H1 (cell line): ENCODE data around the gene CAV1. TPM values are rescaled to one million over a fixed set of nuclear protein-coding genes. Genes with fewer than 3 reads are reported as not detected.

Experiments used
- CTCF ChIA-PET: fragments of 300-600 bp; sonication (Branson Sonifier 250); formaldehyde crosslinking; loops from one replicate; lab custom pipeline; 2021; ENCODE audit not compliant: partially characterized antibody; lab: Charles Lee
- POLR2A ChIA-PET: fragments of 300-600 bp; sonication (Branson Sonifier 250); formaldehyde crosslinking; loops from one replicate; lab custom pipeline; 2021; ENCODE audit warnings: inconsistent platforms; ENCODE audit not compliant: partially characterized antibody; lab: Charles Lee
- DNase-seq, 2 experiments: peaks; one replicate each; pipeline versions ENCODE4 v3.0.0 to v3.0.0-alpha.2; 2010 to 2022; ENCODE audit warnings: low spot score in 2 of 2, low read depth in 1 of 2, mixed read lengths in 1 of 2
- FAIRE-seq: peaks from 2 replicates; lab custom pipeline; 2011; peaks lifted over from hg19 to GRCh38; lab: Jason Lieb, UNC
- H2AFZ ChIP-seq: 2 replicates; pipeline ENCODE4 v1.8.1; 2012; ENCODE audit warnings: low read length, inconsistent platforms
- H2AK5ac ChIP-seq: 2 replicates; pipeline ENCODE4 v1.6.1; 2013; ENCODE audit warnings: low read depth, low read length
- H2BK120ac ChIP-seq: replicated peaks from 2 replicates; pipeline ENCODE3; 2013; ENCODE audit warnings: low read depth, low read length, inconsistent platforms
- H2BK12ac ChIP-seq: 2 replicates; pipeline ENCODE4 v1.6.1; 2013; ENCODE audit warnings: low read depth, low read length
- H2BK15ac ChIP-seq: 2 replicates; pipeline ENCODE4 v1.6.1; 2013; ENCODE audit warnings: low read length
- H2BK20ac ChIP-seq: 2 replicates; pipeline ENCODE4 v1.6.1; 2013; ENCODE audit warnings: low read length
- H2BK5ac ChIP-seq: 2 replicates; pipeline ENCODE4 v1.6.1; 2013; ENCODE audit warnings: low read depth, low read length
- H3K14ac ChIP-seq: 2 replicates; pipeline ENCODE4 v1.6.1; 2013; ENCODE audit warnings: inconsistent platforms; ENCODE audit not compliant: insufficient read length
- H3K18ac ChIP-seq: 2 replicates; pipeline ENCODE4 v1.6.1; 2013; ENCODE audit warnings: low read length; ENCODE audit errors: extremely low read depth
- H3K23ac ChIP-seq: 2 replicates; pipeline ENCODE4 v1.6.1; 2013; ENCODE audit warnings: inconsistent platforms; ENCODE audit not compliant: insufficient read length
- H3K23me2 ChIP-seq: 2 replicates; pipeline ENCODE4 v1.6.1; 2013; ENCODE audit warnings: low read depth, low read length
- H3K27ac ChIP-seq: 2 replicates; pipeline ENCODE4 v1.6.1; 2011; ENCODE audit warnings: low read depth, low read length, inconsistent platforms
- H3K27me3 ChIP-seq, 4 experiments: replicated peaks in 1 of 4; 1 replicate in 1 of 4; 2 replicates in 3 of 4; pipeline versions ENCODE4 v1.6.1 to v1.8.1; 2011 to 2013; ENCODE audit warnings: low read length in 3 of 4, mild to moderate bottlenecking in 3 of 4, inconsistent platforms in 2 of 4, mixed read lengths in 2 of 4, moderate library complexity in 1 of 4; ENCODE audit not compliant: control insufficient read depth in 3 of 4, insufficient read depth in 3 of 4; ENCODE audit errors: extremely low read depth in 1 of 4
- H3K36me3 ChIP-seq, 4 experiments: 2 replicates each; pipeline versions ENCODE4 v1.6.1 to v1.8.1; 2011 to 2013; ENCODE audit warnings: mild to moderate bottlenecking in 4 of 4, low read length in 3 of 4, moderate library complexity in 2 of 4, control low read depth in 1 of 4, inconsistent platforms in 1 of 4; ENCODE audit not compliant: insufficient read depth in 4 of 4, control insufficient read depth in 2 of 4
- H3K4ac ChIP-seq: replicated peaks from 2 replicates; pipeline ENCODE3; 2013; ENCODE audit warnings: low read length, low read depth, mixed read lengths, inconsistent platforms; ENCODE audit not compliant: insufficient read length
- H3K4me1 ChIP-seq, 4 experiments: replicated peaks in 1 of 4; 1 replicate in 1 of 4; 2 replicates in 3 of 4; pipeline versions ENCODE4 v1.6.1 to v1.8.1; 2011 to 2013; ENCODE audit warnings: low read length in 3 of 4, inconsistent platforms in 2 of 4, mixed read lengths in 1 of 4; ENCODE audit not compliant: insufficient read depth in 4 of 4, control insufficient read depth in 3 of 4
- H3K4me2 ChIP-seq, 2 experiments: 2 replicates each; pipeline versions ENCODE4 v1.6.1 to v1.8.1; 2011 to 2013; ENCODE audit warnings: low read depth in 2 of 2, low read length in 2 of 2, control low read depth in 1 of 2, inconsistent platforms in 1 of 2, mild to moderate bottlenecking in 1 of 2; ENCODE audit not compliant: insufficient read depth in 1 of 2
- H3K4me3 ChIP-seq, 4 experiments: fragments of 200-600, 300-600 bp in 1 of 4; sonication (generic), shearing (Covaris generic), sonication (Bioruptor Twin) in 1 of 4; 2 replicates each; pipeline versions ENCODE4 v1.5.1 to v1.8.1; 2011 to 2016; ENCODE audit warnings: low read length in 4 of 4, low read depth in 3 of 4, control low read depth in 2 of 4, inconsistent platforms in 2 of 4, mild to moderate bottlenecking in 2 of 4, mixed read lengths in 1 of 4, moderate library complexity in 1 of 4; ENCODE audit not compliant: insufficient read depth in 2 of 4; ENCODE audit errors: extremely low read depth in 1 of 4
- H3K56ac ChIP-seq: replicated peaks from 2 replicates; pipeline ENCODE3; 2013; ENCODE audit warnings: low read depth, mild to moderate bottlenecking, mixed read lengths, low read length, inconsistent platforms; ENCODE audit not compliant: insufficient read length
- H3K79me1 ChIP-seq: 2 replicates; pipeline ENCODE4 v1.6.1; 2013; ENCODE audit warnings: low read depth, low read length, control low read depth
- H3K79me2 ChIP-seq, 2 experiments: 2 replicates each; pipeline versions ENCODE4 v1.6.1 to v1.8.1; 2012 to 2013; ENCODE audit warnings: low read length in 2 of 2, mild to moderate bottlenecking in 2 of 2, inconsistent platforms in 1 of 2; ENCODE audit not compliant: insufficient read depth in 2 of 2, control insufficient read depth in 1 of 2
- H3K9ac ChIP-seq, 4 experiments: replicated peaks in 1 of 4; 1 replicate in 1 of 4; 2 replicates in 3 of 4; pipeline versions ENCODE4 v1.6.1 to v1.8.1; 2011 to 2013; ENCODE audit warnings: low read depth in 3 of 4, low read length in 3 of 4, control low read depth in 2 of 4, mild to moderate bottlenecking in 2 of 4, moderate library complexity in 2 of 4, inconsistent platforms in 1 of 4; ENCODE audit errors: extremely low read depth in 1 of 4
- H3K9me3 ChIP-seq, 2 experiments: 2 replicates each; pipeline versions ENCODE4 v1.6.1 to v1.8.1; 2012 to 2013; ENCODE audit warnings: mild to moderate bottlenecking in 2 of 2, moderate library complexity in 2 of 2, control low read depth in 1 of 2, inconsistent platforms in 1 of 2, low read depth in 1 of 2, low read length in 1 of 2, mixed read lengths in 1 of 2; ENCODE audit not compliant: insufficient read depth in 2 of 2
- H4K20me1 ChIP-seq, 2 experiments: replicated peaks in 1 of 2; 2 replicates each; pipeline versions ENCODE3 to v1.8.1; 2011 to 2013; ENCODE audit warnings: inconsistent platforms in 2 of 2, low read length in 2 of 2, mild to moderate bottlenecking in 1 of 2; ENCODE audit not compliant: insufficient read depth in 2 of 2, control insufficient read depth in 1 of 2
- H4K5ac ChIP-seq: 2 replicates; pipeline ENCODE4 v1.6.1; 2013; ENCODE audit warnings: low read length, low read depth, mixed read lengths, inconsistent platforms; ENCODE audit not compliant: insufficient read length
- H4K8ac ChIP-seq: 2 replicates; pipeline ENCODE4 v1.8.0; 2013; ENCODE audit warnings: mild to moderate bottlenecking, moderate library complexity, low read length, inconsistent platforms; ENCODE audit not compliant: insufficient read depth; ENCODE audit errors: extremely low read depth
- H4K91ac ChIP-seq: replicated peaks from 2 replicates; pipeline ENCODE3; 2013; ENCODE audit warnings: low read length, mixed read lengths, inconsistent platforms; ENCODE audit not compliant: insufficient read length
- BCL11A ChIP-seq, 2 experiments: IDR thresholded peaks; one replicate each; pipeline ENCODE4 v1.6.1; 2011; ENCODE audit warnings: low read depth in 2 of 2, low read length in 2 of 2, mild to moderate bottlenecking in 2 of 2
- CBX5 ChIP-seq: fragments of 300-800, 300-1000 bp; sonication (generic); IDR thresholded peaks from 2 replicates; pipeline ENCODE4 v1.7.1; 2016; ENCODE audit warnings: antibody characterized with exemption, low read length, low read depth
- CEBPB ChIP-seq: IDR thresholded peaks from 2 replicates; pipeline ENCODE4 v1.6.1; 2012; ENCODE audit warnings: low read depth, low read length
- CHD1 ChIP-seq: IDR thresholded peaks from 2 replicates; pipeline ENCODE4 v1.6.1; 2012; ENCODE audit warnings: low read depth, low read length, improper control_type of control experiment
- E2F6 ChIP-seq: IDR thresholded peaks from 2 replicates; pipeline ENCODE4 v1.6.1; 2012; ENCODE audit warnings: inconsistent platforms
- EP300 ChIP-seq, 2 experiments: IDR thresholded peaks; 1 replicate in 1 of 2; 2 replicates in 1 of 2; pipeline ENCODE4 v1.6.1; 2011 to 2012; ENCODE audit warnings: low read depth in 2 of 2, low read length in 2 of 2, mild to moderate bottlenecking in 2 of 2, borderline replicate concordance in 1 of 2, inconsistent platforms in 1 of 2, moderate library complexity in 1 of 2
- HDAC2 ChIP-seq, 2 experiments: fragments of 300-600 bp in 1 of 2; sonication (generic) in 1 of 2; IDR thresholded peaks; 2 replicates each; pipeline ENCODE4 v1.6.1; 2011 to 2012; ENCODE audit warnings: low read depth in 2 of 2, low read length in 2 of 2, mild to moderate bottlenecking in 2 of 2, moderate library complexity in 2 of 2, borderline replicate concordance in 1 of 2, inconsistent platforms in 1 of 2
- KDM1A ChIP-seq: fragments of 200-600, 300-600 bp; sonication (generic); IDR thresholded peaks from 2 replicates; pipeline ENCODE4 v1.7.1; 2016; ENCODE audit warnings: mild to moderate bottlenecking, low read length, borderline replicate concordance
- NRF1 ChIP-seq: IDR thresholded peaks from 2 replicates; pipeline ENCODE4 v1.6.1; 2011; ENCODE audit warnings: mild to moderate bottlenecking, low read depth, low read length, improper control_type of control experiment
- PHF8 ChIP-seq: fragments of 200-600 bp; sonication (generic); conservative IDR thresholded peaks from 2 replicates; pipeline ENCODE4 v1.7.1; 2012; ENCODE audit warnings: low read depth, mild to moderate bottlenecking, inconsistent platforms, low read length, moderate library complexity
- POLR2A ChIP-seq, 2 experiments: IDR thresholded peaks; 1 replicate in 1 of 2; 2 replicates in 1 of 2; pipeline ENCODE4 v1.6.1; 2011; ENCODE audit warnings: low read depth in 2 of 2, low read length in 2 of 2, mild to moderate bottlenecking in 2 of 2; ENCODE audit errors: control extremely low read depth in 1 of 2
- POU5F1 ChIP-seq: IDR thresholded peaks from 2 replicates; pipeline ENCODE4 v1.6.1; 2011; ENCODE audit warnings: low read depth, mild to moderate bottlenecking, low read length, moderate library complexity
- TCF12 ChIP-seq: IDR thresholded peaks from 2 replicates; pipeline ENCODE4 v1.6.1; 2011; ENCODE audit warnings: low read depth, mild to moderate bottlenecking, low read length
- WGBS, 2 experiments: shearing (Covaris generic) in 1 of 2; methylation state at CpG; one replicate each; pipeline versions ENCODE4 v1.1.6 to v1.1.7; 2013 to 2015; ENCODE audit warnings: low lambda C conversion rate in 2 of 2, mixed read lengths in 2 of 2, inconsistent platforms in 1 of 2, low coverage in 1 of 2, missing lambda C conversion rate in 1 of 2; ENCODE audit not compliant: insufficient replicate concordance in 2 of 2, insufficient coverage in 1 of 2, insufficient read length in 1 of 2; ENCODE audit errors: extremely low coverage in 1 of 2, missing lambda C conversion rate in 1 of 2; 5-methylcytosine and 5-hydroxymethylcytosine counted together
- polyA plus RNA-seq, 7 experiments: library from polyadenylated mRNA; depleted of rRNA in 3 of 7; stranded (reverse) in 5 of 7; unstranded in 2 of 7; fragments of >200 nt in 5 of 7; fragments of 200-250 nt in 2 of 7; gene quantifications; 1 replicate in 5 of 7; 2 replicates in 1 of 7; 4 replicates in 1 of 7; pipeline versions ENCODE4 v1.2.1 to v1.2.3, GENCODE V29; 2011 to 2013; ENCODE audit warnings: missing spikeins in 2 of 7, mixed read lengths in 2 of 7
- total RNA-seq: library from RNA; stranded (reverse); fragmentation: NEBNext Ultra II Directional; extraction: Animal tissue kit (Norgen Biotek cat#: 25700); gene quantifications from 2 replicates; pipeline ENCODE4 v1.2.1, GENCODE V29; 2021

The CAV1 gene
- total and polyA plus RNA-seq, 2 of the 8 experiments (the other 6 are each of a cell fraction or from before 2014, with no cell fraction given): 16.3 to 21.8 TPM

DNA sequence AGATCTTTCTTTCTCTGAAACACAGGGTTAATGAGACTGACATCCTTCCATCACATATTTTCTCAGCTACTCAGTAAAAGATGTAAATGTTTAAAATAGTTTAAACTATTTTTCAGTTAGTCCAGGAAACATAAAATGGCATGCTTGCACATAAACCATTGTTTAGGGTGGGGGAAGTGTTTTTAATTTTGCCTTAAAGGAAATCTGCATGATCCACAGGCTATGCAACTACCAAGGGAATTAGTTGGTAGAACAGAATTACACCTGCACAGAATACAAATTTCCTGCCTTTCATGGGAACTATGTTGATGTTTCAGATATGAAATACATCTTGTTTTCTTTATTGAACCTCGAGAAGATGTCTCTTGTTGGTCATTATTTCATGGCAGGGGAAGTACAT, 10.6 kb downstream of the CAV1 start:
- Histone ChIP-seq H3K9me3 (no peaks in the 10 kb centered on the region), H3K56ac (no peak overlapping the region), H3K27me3 (no peaks in the 10 kb centered on the region), H4K5ac (no peak overlapping the region), H3K79me1 (no peaks in the 10 kb centered on the region; the same call in 1 of the 2 replicates), H3K14ac (no peak overlapping the region), H3K4me1 (peaks cover 0 to 1% (median 0%) of the 10 kb centered on the region in 4 experiments; a peak in 1 of 7 replicates), H3K23ac (no peak overlapping the region), H4K20me1 (no peaks in the 10 kb centered on the region), H2AFZ (no peak overlapping the region), H2BK15ac (no peak overlapping the region), H2BK5ac (no peak overlapping the region), H2BK120ac (no peak overlapping the region), H3K79me2 (no peaks in the 10 kb centered on the region), H3K27ac (no peak overlapping the region), H3K18ac (no peak overlapping the region), H2BK12ac (no peak overlapping the region), H3K4me3 (no peak overlapping the region), H3K4me2 (no peak overlapping the region), H3K23me2 (no peaks in the 10 kb centered on the region), H2AK5ac (no peak overlapping the region), H4K8ac (no peak overlapping the region), H2BK20ac (no peak overlapping the region), H4K91ac (no peak overlapping the region), H3K4ac (no peak overlapping the region), H3K36me3 (no peaks in the 10 kb centered on the region), H3K9ac (no peak overlapping the region)
- DNase-seq: no peak
- ChIA-PET CTCF (interaction anchor here (4.3 kb wide), 1 partner anchor 10 kb away, joined by 22 read pairs; the partner anchor contains the start of gene CAV1), POLR2A (no interaction called here)
- FAIRE-seq: no peak
- 83% methylated on average over 1 of the region's 1 CpG; no CpG with 5 or more reads in 1 of the 2 experiments for WGBS, 2 experiments
- no peak for TF ChIP-seq CBX5
- no peak for TF ChIP-seq KDM1A
- no peak for TF ChIP-seq E2F6
- TF ChIP-seq HDAC2 (IDR thresholded peaks at IDR 0.05; ENCODE audit: borderline replicate concordance in 1 of 2, low read depth in 2 of 2, low read length in 2 of 2): no peak
- TF ChIP-seq PHF8: no peak
- no peak for TF ChIP-seq POLR2A (IDR thresholded peaks at IDR 0.05; ENCODE audit: control extremely low read depth in 1 of 2, low read depth in 2 of 2, low read length in 2 of 2)
- TF ChIP-seq NRF1: no peak
- no peak for TF ChIP-seq TCF12
- TF ChIP-seq CHD1: no peak
- TF ChIP-seq POU5F1: no peak
- TF ChIP-seq BCL11A (IDR thresholded peaks at IDR 0.05; ENCODE audit: low read depth in 2 of 2, low read length in 2 of 2): no peak
- TF ChIP-seq EP300 (IDR thresholded peaks at IDR 0.05; ENCODE audit: borderline replicate concordance in 1 of 2, low read depth in 2 of 2, low read length in 2 of 2): no peak
- TF ChIP-seq CEBPB: no peak
